ENCODE measurements around the gene FAM83F. TPM values are rescaled to one million over a fixed set of nuclear protein-coding genes. Genes with fewer than 3 reads are reported as not detected.

Gene FAM83F
- polyA plus RNA-seq, 1 experiment, result not detected

- Histone ChIP-seq H3K4me3 (ENCODE audit: low read depth, low read length) (no peak overlapping the region), H3K27me3 (ENCODE audit: control insufficient read depth, insufficient read depth, low read length) (no peaks in the 10 kb centered on the region), H3K36me3 (ENCODE audit: control insufficient read depth, insufficient read depth, low read length) (no peaks in the 10 kb centered on the region)
- no peak for TF ChIP-seq CTCF (IDR thresholded peaks at IDR 0.05; ENCODE audit: insufficient read depth, low read depth, low read length)
- ChIA-PET POLR2A (no interaction called here), CTCF (interaction anchor here (0.6 to 1.3 kb wide), 5 partner anchors 10 to 1149 kb away, joined by 3 to 5 read pairs (median 4); no protein-coding TSS in a partner anchor)
- no peak for DNase-seq (ENCODE audit: low read depth)
Measured at GRCh38 chr22:40076702-40077645, 82.2 kb downstream of the FAM83F start.

DNA sequence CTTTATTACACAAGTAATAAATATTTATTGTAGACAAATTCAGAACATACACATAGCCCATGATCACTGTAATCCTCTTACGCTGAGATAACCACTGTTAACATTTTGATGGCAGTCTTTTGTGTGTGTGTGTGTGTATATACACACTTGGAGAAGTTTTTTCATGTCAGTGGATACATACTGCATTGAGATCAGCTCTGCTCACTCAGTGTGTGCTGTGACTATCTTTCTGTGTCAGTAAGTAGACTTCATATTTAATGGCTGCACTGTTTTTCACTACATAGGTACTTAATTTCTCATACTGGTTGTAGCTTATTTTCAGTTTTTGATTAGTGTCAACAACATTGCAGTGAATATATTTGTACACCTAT is 82.9 kb downstream of the FAM83F start:
- Histone ChIP-seq H3K36me3 (ENCODE audit: control insufficient read depth, insufficient read depth, low read length) (no peaks in the 10 kb centered on the region), H3K27me3 (ENCODE audit: control insufficient read depth, insufficient read depth, low read length) (peaks cover 2% of the 10 kb centered on the region), H3K4me3 (ENCODE audit: low read depth, low read length) (no peak overlapping the region)
- no peak for DNase-seq (ENCODE audit: low read depth)
- no peak for TF ChIP-seq CTCF (IDR thresholded peaks at IDR 0.05; ENCODE audit: insufficient read depth, low read depth, low read length)
- ChIA-PET CTCF (interaction anchor here (1.2 to 1.3 kb wide), 2 partner anchors 9 to 271 kb away, joined by 4 to 5 read pairs; no protein-coding TSS in a partner anchor), POLR2A (no interaction called here)

DNA sequence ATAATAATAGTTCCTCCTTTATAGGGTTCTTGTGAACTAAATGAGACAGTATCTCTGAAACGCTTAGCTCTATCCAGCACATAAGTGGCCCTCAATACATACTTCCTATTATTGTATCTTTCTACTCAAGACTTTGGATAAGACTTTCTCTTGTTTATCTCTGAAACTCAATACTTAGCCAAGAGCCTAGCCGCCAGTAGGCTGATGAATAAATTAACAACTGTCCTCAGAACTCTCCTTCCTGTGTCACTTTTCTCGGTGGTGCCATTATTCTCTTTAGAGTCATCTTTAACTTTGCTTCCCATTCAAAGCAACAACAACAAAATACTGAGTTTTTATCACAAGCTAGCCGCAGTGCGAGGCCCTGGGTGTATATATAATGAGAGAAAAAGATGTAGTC is 86.9 kb downstream of the FAM83F start:
- H3K4me3 ChIP-seq (ENCODE audit: low read depth, low read length), result no peak overlapping the region
- TF ChIP-seq CTCF (IDR thresholded peaks at IDR 0.05; ENCODE audit: insufficient read depth, low read depth, low read length), result no peak
- no peaks in the 10 kb centered on the region for H3K36me3 ChIP-seq (ENCODE audit: control insufficient read depth, insufficient read depth, low read length)
- CTCF ChIA-PET, result no interaction called here
- peaks cover 2% of the 10 kb centered on the region for H3K27me3 ChIP-seq (ENCODE audit: control insufficient read depth, insufficient read depth, low read length)
- POLR2A ChIA-PET, result interaction anchor here (0.6 kb wide), 1 partner anchor 12 kb away, joined by 3 read pairs; no protein-coding TSS in a partner anchor
- no peak for DNase-seq (ENCODE audit: low read depth)

- ChIA-PET POLR2A (no interaction called here), CTCF (no interaction called here)
- no peak overlapping the region for H3K4me3 ChIP-seq (ENCODE audit: low read depth, low read length)
- DNase-seq (ENCODE audit: low read depth), result no peak
- H3K27me3 ChIP-seq (ENCODE audit: control insufficient read depth, insufficient read depth, low read length), result peaks cover 2% of the 10 kb centered on the region
- no peaks in the 10 kb centered on the region for H3K36me3 ChIP-seq (ENCODE audit: control insufficient read depth, insufficient read depth, low read length)
- TF ChIP-seq CTCF (IDR thresholded peaks at IDR 0.05; ENCODE audit: insufficient read depth, low read depth, low read length), result no peak
Measured at GRCh38 chr22:40082184-40082583, 87.4 kb downstream of the FAM83F start.

- DNase-seq (ENCODE audit: low read depth), result no peak
- no peaks in the 10 kb centered on the region for H3K36me3 ChIP-seq (ENCODE audit: control insufficient read depth, insufficient read depth, low read length)
- ChIA-PET POLR2A (no interaction called here), CTCF (no interaction called here)
- peaks cover 2% of the 10 kb centered on the region for H3K27me3 ChIP-seq (ENCODE audit: control insufficient read depth, insufficient read depth, low read length)
- H3K4me3 ChIP-seq (ENCODE audit: low read depth, low read length), result no peak overlapping the region
- TF ChIP-seq CTCF (IDR thresholded peaks at IDR 0.05; ENCODE audit: insufficient read depth, low read depth, low read length), result no peak
Measured at GRCh38 chr22:40083794-40084193, 89.0 kb downstream of the FAM83F start.
